GM12878 (cell line): ENCODE results near the gene MRGPRX3. TPM values are rescaled to one million over a fixed set of nuclear protein-coding genes. Genes with fewer than 3 reads are reported as not detected.

Source experiments
- ATF2 ChIP-seq: IDR thresholded peaks from 2 replicates; pipeline ENCODE4 v1.6.1; 2012; ENCODE audit warnings: low read length, inconsistent platforms
- CBX5 ChIP-seq: sonication (generic); IDR thresholded peaks from 2 replicates; pipeline ENCODE4 v1.6.1; 2016; ENCODE audit warnings: low read depth, moderate library complexity, mild to moderate bottlenecking, inconsistent platforms
- CEBPZ ChIP-seq: fragments of 150-350 bp; IDR thresholded peaks from 2 replicates; pipeline ENCODE4 v1.6.1; 2016; ENCODE audit warnings: low read depth, low read length
- CTCF ChIP-seq, 3 experiments: IDR thresholded peaks in 2 of 3; conservative IDR thresholded peaks in 1 of 3; 2 replicates each; pipeline ENCODE4 v1.5.1; 2011; ENCODE audit warnings: low read depth in 3 of 3, low read length in 3 of 3, mild to moderate bottlenecking in 3 of 3, control low read depth in 2 of 3, moderate library complexity in 2 of 3, inconsistent platforms in 1 of 3, mixed read lengths in 1 of 3; ENCODE audit not compliant: control insufficient read depth in 2 of 3, insufficient read depth in 1 of 3; ENCODE audit errors: extremely low read depth in 1 of 3
- EZH2 ChIP-seq: IDR thresholded peaks from 2 replicates; pipeline ENCODE4 v1.6.1; 2012; ENCODE audit warnings: low read depth, mild to moderate bottlenecking, control low read depth, inconsistent platforms, low read length, borderline replicate concordance; ENCODE audit not compliant: control insufficient read depth
- GABPA ChIP-seq: IDR thresholded peaks from 2 replicates; pipeline ENCODE4 v1.6.1; 2014; ENCODE audit warnings: antibody characterized with exemption, low read depth, mild to moderate bottlenecking, inconsistent platforms
- MTA2 ChIP-seq: fragments of 450-650 bp; IDR thresholded peaks from 2 replicates; pipeline ENCODE4 v1.6.1; 2016; ENCODE audit warnings: low read depth, mild to moderate bottlenecking, moderate library complexity
- MTA3 ChIP-seq: IDR thresholded peaks from 2 replicates; pipeline ENCODE4 v1.6.1; 2012; ENCODE audit warnings: low read length, inconsistent platforms, borderline replicate concordance
- MYB ChIP-seq: fragments of 150-350 bp; IDR thresholded peaks from 2 replicates; pipeline ENCODE4 v1.6.1; 2014; ENCODE audit warnings: mild to moderate bottlenecking, low read depth, low read length, borderline replicate concordance
- MYC ChIP-seq: IDR thresholded peaks from 2 replicates; pipeline ENCODE4 v1.6.1; 2011; ENCODE audit warnings: mild to moderate bottlenecking, low read length, moderate library complexity, inconsistent platforms; ENCODE audit not compliant: insufficient read depth, insufficient replicate concordance, insufficient read length, severe bottlenecking
- NR2C1 ChIP-seq: fragments of 450-650 bp; IDR thresholded peaks from 2 replicates; pipeline ENCODE4 v1.6.1; 2017; ENCODE audit warnings: antibody characterized with exemption, mild to moderate bottlenecking, moderate library complexity
- PAX5 ChIP-seq: IDR thresholded peaks from 2 replicates; pipeline ENCODE4 v1.6.1; 2011; ENCODE audit warnings: low read depth, low read length, borderline replicate concordance
- PKNOX1 ChIP-seq: fragments of 450-650 bp; IDR thresholded peaks from 2 replicates; pipeline ENCODE4 v1.6.1; 2016; ENCODE audit warnings: mild to moderate bottlenecking
- POLR2A ChIP-seq: IDR thresholded peaks from 2 replicates; pipeline ENCODE4 v1.6.1; 2011; ENCODE audit warnings: low read depth, mild to moderate bottlenecking, low read length
- RELA ChIP-seq: fragments of 450-650 bp; IDR thresholded peaks from 2 replicates; pipeline ENCODE4 v1.8.0; 2014; ENCODE audit warnings: borderline replicate concordance; ENCODE audit not compliant: partially characterized antibody
- SMARCA5 ChIP-seq: fragments of 450-650 bp; IDR thresholded peaks from 2 replicates; pipeline ENCODE4 v1.6.1; 2017; ENCODE audit warnings: mild to moderate bottlenecking
- STAT1 ChIP-seq: fragments of 450-650 bp; conservative IDR thresholded peaks from 2 replicates; pipeline ENCODE4 v1.6.1; 2014; ENCODE audit warnings: antibody characterized with exemption, mild to moderate bottlenecking
- ZBTB4 ChIP-seq: fragments of 450-650 bp; formaldehyde crosslinking; IDR thresholded peaks from 2 replicates; pipeline ENCODE4 v1.4.0; 2022; ENCODE audit warnings: mild to moderate bottlenecking, moderate library complexity
- ZNF622 ChIP-seq: fragments of 450-650 bp; IDR thresholded peaks from 2 replicates; pipeline ENCODE4 v1.6.1; 2017; ENCODE audit warnings: mild to moderate bottlenecking, inconsistent platforms
- polyA plus RNA-seq, 11 experiments: library from polyadenylated mRNA; depleted of rRNA in 4 of 11; unstranded in 6 of 11; stranded (reverse) in 5 of 11; fragments of >200 nt; fragmentation: Nextera tagmentation in 4 of 11; fragmentation: Illumina TruSeq in 1 of 11; extraction: Ambion mirVana in 4 of 11; extraction: Trizol in 1 of 11; gene quantifications; 1 replicate in 1 of 11; 2 replicates in 10 of 11; pipeline versions ENCODE4 v1.2.1 to v1.2.3, GENCODE V29; 2011 to 2016; ENCODE audit warnings: inconsistent platforms in 2 of 11, missing spikeins in 2 of 11, low read depth in 1 of 11
- total RNA-seq, 4 experiments: library from RNA; depleted of rRNA in 3 of 4; stranded (reverse); fragments of >200 nt in 3 of 4; fragmentation: Illumina TruSeq in 1 of 4; extraction: Trizol in 1 of 4; gene quantifications; 2 replicates each; pipeline versions ENCODE4 v1.2.1 to v1.2.3, GENCODE V29; 2013 to 2021

Gene MRGPRX3
- total and polyA plus RNA-seq, 10 of the 15 experiments (the other 5 are each of a cell fraction or from before 2014, with no cell fraction given), result not detected

GRCh38 chr11:18105802-18106574, 26.4 kb upstream of the MRGPRX3 start, which contains the start of gene SAAL1 (continued):
- TF ChIP-seq PAX5 (peak; percentile 86; the same call in 1 of the 2 replicates), PKNOX1 (no peak), POLR2A (peak; percentile 92), ZBTB4 (CRISPR knock-in tag) (no peak), MTA2 (peak; percentile 44; the same call in 1 of the 2 replicates), CTCF (IDR thresholded peaks at IDR 0.05 in 2 of 3, conservative IDR thresholded peaks at IDR 0.05 in 1 of 3; ENCODE audit: control insufficient read depth in 2 of 3, extremely low read depth in 1 of 3, insufficient read depth in 1 of 3, low read depth in 3 of 3, low read length in 3 of 3) (peak; percentile 83 to 85 (median 84)), EZH2 (no peak), SMARCA5 (peak; percentile 96), GABPA (peak; percentile 75), CEBPZ (no peak), RELA (peak; percentile 36), MYB (no peak), NR2C1 (peak; percentile 48), CBX5 (no peak), MYC (peak; percentile 71), MTA3 (no peak), STAT1 (no peak), ATF2 (no peak), ZNF622 (no peak)
